GM20000 (cell line): ENCODE data around the gene COX18.

ENCODE experiments used
- DNase-seq: peaks from one replicate; pipeline ENCODE4 v3.0.0; 2012; ENCODE audit warnings: low spot score
- TF ChIP-seq, protein P1 (sequence below): IDR thresholded peaks from 2 replicates; pipeline ENCODE4 v1.5.1; 2012; ENCODE audit warnings: mild to moderate bottlenecking, control low read depth; ENCODE audit errors: extremely low read depth, missing control alignments

Gene COX18

DNA sequence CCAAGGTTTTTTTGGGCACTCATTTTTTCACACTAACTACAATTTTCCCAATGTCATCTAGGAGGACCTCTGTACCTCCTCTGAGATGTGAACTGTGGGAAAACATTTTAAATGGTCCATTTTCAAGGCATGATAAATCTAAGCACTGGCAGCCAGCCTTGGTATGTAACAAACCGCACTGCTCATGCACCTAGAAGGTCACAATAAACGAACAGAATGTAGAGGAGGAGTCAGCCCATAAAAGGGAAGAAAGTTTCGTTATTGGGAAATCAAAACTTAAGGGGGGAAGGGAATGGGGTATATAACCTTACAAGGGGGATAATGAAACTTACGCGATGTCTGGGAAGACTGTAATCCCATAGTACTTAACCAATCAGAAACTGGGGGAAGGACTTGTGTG is 16.4 kb downstream of the COX18 start:
- no peak for DNase-seq
- TF ChIP-seq, protein P1, sequence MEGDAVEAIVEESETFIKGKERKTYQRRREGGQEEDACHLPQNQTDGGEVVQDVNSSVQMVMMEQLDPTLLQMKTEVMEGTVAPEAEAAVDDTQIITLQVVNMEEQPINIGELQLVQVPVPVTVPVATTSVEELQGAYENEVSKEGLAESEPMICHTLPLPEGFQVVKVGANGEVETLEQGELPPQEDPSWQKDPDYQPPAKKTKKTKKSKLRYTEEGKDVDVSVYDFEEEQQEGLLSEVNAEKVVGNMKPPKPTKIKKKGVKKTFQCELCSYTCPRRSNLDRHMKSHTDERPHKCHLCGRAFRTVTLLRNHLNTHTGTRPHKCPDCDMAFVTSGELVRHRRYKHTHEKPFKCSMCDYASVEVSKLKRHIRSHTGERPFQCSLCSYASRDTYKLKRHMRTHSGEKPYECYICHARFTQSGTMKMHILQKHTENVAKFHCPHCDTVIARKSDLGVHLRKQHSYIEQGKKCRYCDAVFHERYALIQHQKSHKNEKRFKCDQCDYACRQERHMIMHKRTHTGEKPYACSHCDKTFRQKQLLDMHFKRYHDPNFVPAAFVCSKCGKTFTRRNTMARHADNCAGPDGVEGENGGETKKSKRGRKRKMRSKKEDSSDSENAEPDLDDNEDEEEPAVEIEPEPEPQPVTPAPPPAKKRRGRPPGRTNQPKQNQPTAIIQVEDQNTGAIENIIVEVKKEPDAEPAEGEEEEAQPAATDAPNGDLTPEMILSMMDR: no peak

DNA sequence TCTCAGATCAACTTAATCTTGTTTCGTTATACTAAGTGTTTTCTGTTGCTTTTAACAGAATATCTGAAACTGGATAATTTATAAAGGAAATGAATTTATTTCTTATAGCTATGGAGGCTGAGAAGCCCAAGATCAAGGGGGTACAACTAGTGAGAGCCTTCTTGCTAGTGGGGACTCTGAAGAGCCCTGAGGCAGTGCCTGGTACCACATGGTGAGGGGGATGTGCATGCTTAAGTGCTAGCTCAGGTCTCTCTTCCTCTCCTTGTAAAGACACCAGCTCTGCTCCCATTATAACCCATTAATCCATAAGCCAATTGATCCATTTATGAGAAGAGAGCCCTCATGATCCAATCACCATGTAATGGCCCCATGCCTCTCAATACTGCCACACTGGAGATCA is 17.9 kb downstream of the COX18 start:
- TF ChIP-seq, protein P1: no peak
- DNase-seq: no peak

DNA sequence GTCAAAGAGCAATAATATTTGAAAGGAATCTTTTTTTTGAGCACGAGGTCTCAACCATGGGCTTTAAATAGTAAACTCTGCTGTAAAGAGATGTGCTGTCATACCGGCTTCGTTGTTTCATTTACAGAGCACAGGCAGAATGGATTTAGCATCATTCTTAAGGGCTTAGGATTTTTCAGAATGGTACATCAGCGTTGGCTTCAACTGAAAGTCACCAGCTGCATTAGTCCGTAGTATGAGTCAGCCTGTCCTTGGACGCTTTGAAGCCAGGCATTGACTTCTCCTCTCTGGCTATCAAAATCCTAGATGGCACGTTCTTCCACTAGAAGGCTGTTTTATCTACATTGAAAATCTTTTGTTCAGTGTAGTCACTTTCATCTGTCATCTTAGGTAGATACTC is 23.6 kb downstream of the COX18 start:
- TF ChIP-seq, protein P1: no peak
- no peak for DNase-seq

DNA sequence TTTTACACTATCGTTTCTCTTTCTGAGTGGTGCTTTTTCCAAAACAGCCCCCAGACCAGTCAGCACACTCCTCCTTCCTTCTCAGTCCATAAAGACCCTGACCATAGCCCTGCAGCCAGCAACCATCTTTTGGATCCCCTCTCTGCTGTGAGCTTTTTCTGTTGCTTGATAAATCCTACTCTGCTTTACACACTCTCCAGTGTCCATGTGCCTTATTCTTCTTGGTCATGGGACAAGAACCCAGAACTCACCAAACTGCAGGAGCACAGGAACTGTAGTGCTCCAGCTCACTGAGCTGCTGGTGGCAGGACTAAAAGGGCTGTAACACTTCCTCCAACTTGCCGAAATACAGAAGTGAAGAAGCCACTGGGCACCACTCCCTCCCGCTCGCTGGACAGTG is 32.5 kb downstream of the COX18 start:
- DNase-seq: no peak

DNA sequence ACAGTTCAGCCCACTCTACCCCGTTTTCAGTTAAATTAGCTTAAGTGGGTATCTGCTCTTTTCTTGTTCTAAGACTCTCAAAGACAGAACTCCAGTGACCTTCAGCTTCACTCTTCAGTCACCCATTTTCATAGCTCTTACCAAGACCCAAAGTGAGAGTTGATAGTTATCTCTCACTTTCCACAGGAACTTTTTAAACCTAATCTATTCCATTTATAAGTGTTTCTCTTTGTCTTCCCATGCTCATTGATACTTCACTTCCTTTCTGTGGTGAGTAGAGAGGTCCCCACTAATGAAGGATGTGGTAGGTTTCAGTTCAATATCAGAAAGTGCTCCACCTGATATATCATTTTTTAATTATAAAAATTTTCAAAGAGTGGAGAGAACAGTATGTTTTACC is 33.4 kb downstream of the COX18 start:
- no peak for DNase-seq
- TF ChIP-seq, protein P1: no peak

More for the DNA sequence above, 32.5 kb downstream of the COX18 start:
- TF ChIP-seq, protein P1: no peak

DNA sequence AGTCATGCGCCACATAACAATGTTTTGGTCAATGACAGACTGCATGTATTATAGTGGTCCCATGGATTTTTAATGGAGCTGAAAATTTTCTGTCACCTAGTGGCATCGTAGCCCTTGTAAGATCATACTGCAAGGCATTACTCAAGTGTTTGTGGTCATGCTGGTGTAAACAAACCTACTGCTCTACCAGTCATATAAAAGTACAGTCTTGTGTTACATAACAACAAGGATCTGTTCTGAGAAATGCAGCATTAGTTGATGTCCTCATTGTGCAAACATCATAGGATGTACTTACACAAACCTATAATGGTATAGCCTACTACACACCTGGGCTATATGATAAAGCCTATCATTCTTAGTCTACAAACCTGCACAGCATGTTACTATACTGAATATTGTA is 34.6 kb downstream of the COX18 start:
- no peak for DNase-seq

DNA sequence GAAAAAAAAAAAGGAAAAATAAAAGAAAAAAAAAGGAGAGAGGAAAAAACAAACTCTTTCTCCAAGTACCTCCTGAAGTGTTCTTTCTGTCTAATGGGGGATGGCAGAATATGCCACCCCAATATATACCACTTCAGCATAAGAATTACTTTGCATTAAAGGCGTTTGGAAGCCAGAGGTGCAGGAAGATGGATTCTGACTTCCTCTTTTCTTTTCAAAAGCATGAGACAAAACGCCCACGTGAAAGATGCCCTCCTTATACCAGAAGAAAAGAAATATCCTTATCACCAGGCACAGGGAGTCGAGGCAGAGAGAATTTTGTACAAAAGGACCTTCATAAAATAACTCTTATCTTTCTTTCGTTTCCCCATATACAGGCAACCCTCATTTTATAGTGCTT is 40.9 kb downstream of the COX18 start:
- TF ChIP-seq, protein P1: no peak
- no peak for DNase-seq

More for the DNA sequence above, 34.6 kb downstream of the COX18 start:
- TF ChIP-seq, protein P1: no peak

DNA sequence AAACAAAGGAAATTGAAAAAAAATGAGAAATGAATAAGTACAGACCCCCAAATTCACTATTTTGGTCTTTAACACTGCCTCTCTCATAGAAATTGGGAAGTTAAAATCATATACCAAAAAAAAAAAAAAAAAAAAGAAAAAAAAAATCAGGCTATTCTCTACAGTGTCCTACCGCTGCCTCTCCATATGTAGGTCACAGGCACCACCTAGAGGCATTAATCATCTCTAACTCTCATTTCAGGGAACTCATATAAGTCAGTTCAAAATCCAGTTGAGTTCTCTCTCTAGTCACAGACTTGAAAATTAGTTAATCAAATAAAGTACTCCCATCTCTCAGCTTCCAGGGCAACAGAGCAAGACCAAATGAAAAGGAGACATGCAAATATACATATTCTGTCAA is 47.9 kb downstream of the COX18 start:
- DNase-seq: peak; percentile 36

More for the DNA sequence above, 47.9 kb downstream of the COX18 start:
- TF ChIP-seq, protein P1: no peak
